SK-N-SH treated with all-trans-retinoic acid at 6 μM for 48 hours (cell line): Measurements from ENCODE around the gene KCTD13.

Experiments
- ATAC-seq: fragments of 200-7000 bp; cut with Tn5 transposase; 3 replicates; pipeline ENCODE4 v1.9.1; 2020; ENCODE audit warnings: mild to moderate bottlenecking, moderate library complexity
- ARNTL ChIP-seq: fragments of 450-650 bp; formaldehyde crosslinking; IDR thresholded peaks from 2 replicates; pipeline ENCODE4 v1.5.0; 2020; ENCODE audit warnings: low read depth, mild to moderate bottlenecking, moderate library complexity, borderline replicate concordance
- BACH2 ChIP-seq: fragments of 250-450 bp; sonication (Bioruptor Pico); IDR thresholded peaks from 2 replicates; pipeline ENCODE4 v1.9.0; 2021; ENCODE audit warnings: mild to moderate bottlenecking, borderline replicate concordance
- CREB5 ChIP-seq: fragments of 250-450 bp; sonication (Bioruptor Pico); IDR thresholded peaks from 2 replicates; pipeline ENCODE4 v1.5.1; 2020; ENCODE audit warnings: low read depth, mild to moderate bottlenecking, moderate library complexity
- CSDC2 ChIP-seq: fragments of 250-450 bp; sonication (Bioruptor Pico); IDR thresholded peaks from 2 replicates; pipeline ENCODE4 v1.5.0; 2020; ENCODE audit warnings: mild to moderate bottlenecking, moderate library complexity
- ESRRG ChIP-seq: fragments of 250-450 bp; sonication (Bioruptor Pico); IDR thresholded peaks from 2 replicates; pipeline ENCODE4 v1.6.1; 2021; ENCODE audit warnings: mild to moderate bottlenecking
- GLIS3 ChIP-seq: fragments of 250-450 bp; sonication (Bioruptor Pico); IDR thresholded peaks from 2 replicates; pipeline ENCODE4 v1.5.0; 2020; ENCODE audit warnings: mild to moderate bottlenecking, moderate library complexity
- ISL1 ChIP-seq: fragments of 250-450 bp; sonication (Bioruptor Pico); IDR thresholded peaks from 2 replicates; pipeline ENCODE4 v2.1.2; 2022; ENCODE audit warnings: mild to moderate bottlenecking, moderate library complexity
- OSR1 ChIP-seq: fragments of 250-450 bp; sonication (Bioruptor Pico); IDR thresholded peaks from 2 replicates; pipeline ENCODE4 v1.8.0; 2022; ENCODE audit warnings: moderate library complexity, mild to moderate bottlenecking, inconsistent platforms
- PATZ1 ChIP-seq: fragments of 250-450 bp; sonication (Bioruptor Pico); IDR thresholded peaks from 2 replicates; pipeline ENCODE4 v1.8.0; 2020; ENCODE audit warnings: mild to moderate bottlenecking, moderate library complexity, borderline replicate concordance
- POU6F1 ChIP-seq: fragments of 250-450 bp; sonication (Bioruptor Pico); IDR thresholded peaks from 2 replicates; pipeline ENCODE4 v1.8.0; 2021; ENCODE audit warnings: low read depth, mild to moderate bottlenecking, moderate library complexity, borderline replicate concordance
- PPARA ChIP-seq: fragments of 250-450 bp; sonication (Bioruptor Pico); IDR thresholded peaks from 2 replicates; pipeline ENCODE4 v1.5.0; 2020; ENCODE audit warnings: mild to moderate bottlenecking, borderline replicate concordance
- SNAI2 ChIP-seq: fragments of 250-450 bp; sonication (Bioruptor Pico); IDR thresholded peaks from 2 replicates; pipeline ENCODE4 v1.5.0; 2020; ENCODE audit warnings: mild to moderate bottlenecking, moderate library complexity
- TCF4 ChIP-seq: fragments of 250-450 bp; sonication (Bioruptor Pico); IDR thresholded peaks from 2 replicates; pipeline ENCODE4 v1.8.0; 2021; ENCODE audit warnings: mild to moderate bottlenecking, moderate library complexity, borderline replicate concordance
- TSHZ2 ChIP-seq: fragments of 250-450 bp; sonication (Bioruptor Pico); IDR thresholded peaks from 2 replicates; pipeline ENCODE4 v1.5.0; 2020; ENCODE audit warnings: mild to moderate bottlenecking, moderate library complexity
- ZC3H10 ChIP-seq: fragments of 250-450 bp; sonication (Bioruptor Pico); IDR thresholded peaks from 2 replicates; pipeline ENCODE4 v1.5.1; 2021; ENCODE audit warnings: mild to moderate bottlenecking, moderate library complexity
- ZFP30 ChIP-seq: fragments of 450-650 bp; formaldehyde crosslinking; IDR thresholded peaks from 2 replicates; pipeline ENCODE4 v1.5.0; 2022; ENCODE audit warnings: mild to moderate bottlenecking, moderate library complexity
- ZNF565 ChIP-seq: fragments of 450-650 bp; formaldehyde crosslinking; conservative IDR thresholded peaks from 2 replicates; pipeline ENCODE4 v1.5.0; 2020; ENCODE audit warnings: low read depth, mild to moderate bottlenecking, moderate library complexity
- ZNF70 ChIP-seq: fragments of 450-650 bp; formaldehyde crosslinking; IDR thresholded peaks from 2 replicates; pipeline ENCODE4 v1.5.0; 2020; ENCODE audit warnings: mild to moderate bottlenecking, moderate library complexity
- ZNF8 ChIP-seq: fragments of 450-650 bp; formaldehyde crosslinking; IDR thresholded peaks from 2 replicates; pipeline ENCODE4 v1.5.0; 2020; ENCODE audit warnings: mild to moderate bottlenecking, moderate library complexity

The KCTD13 gene

GRCh38 chr16:29907973-29908372 lies 18.1 kb downstream of the KCTD13 start:
- ATAC-seq, result no peak

GRCh38 chr16:29906520-29907244 lies 19.3 kb downstream of the KCTD13 start:
- ATAC-seq, result no peak
- TF ChIP-seq TSHZ2 (CRISPR knock-in tag), result no peak
- no peak for TF ChIP-seq GLIS3 (CRISPR knock-in tag)
- TF ChIP-seq CREB5 (CRISPR knock-in tag), result no peak
- no peak for TF ChIP-seq SNAI2 (CRISPR knock-in tag)
- no peak for TF ChIP-seq ESRRG (CRISPR knock-in tag)
- TF ChIP-seq ZC3H10 (CRISPR knock-in tag), result no peak
- TF ChIP-seq POU6F1 (CRISPR knock-in tag), result no peak
- TF ChIP-seq TCF4 (CRISPR knock-in tag), result no peak
- TF ChIP-seq PPARA (CRISPR knock-in tag), result no peak
- TF ChIP-seq ISL1 (CRISPR knock-in tag), result no peak
- TF ChIP-seq ZFP30 (CRISPR knock-in tag), result no peak
- no peak for TF ChIP-seq CSDC2 (CRISPR knock-in tag)
- TF ChIP-seq BACH2 (CRISPR knock-in tag), result no peak
- no peak for TF ChIP-seq ZNF70 (CRISPR knock-in tag)
- no peak for TF ChIP-seq ZNF565

More at GRCh38 chr16:29907973-29908372, 18.1 kb downstream of the KCTD13 start:
- TF ChIP-seq PATZ1 (CRISPR knock-in tag) (no peak), ZNF8 (CRISPR knock-in tag) (no peak), OSR1 (CRISPR knock-in tag) (no peak), PPARA (CRISPR knock-in tag) (no peak), SNAI2 (CRISPR knock-in tag) (no peak), TSHZ2 (CRISPR knock-in tag) (no peak), BACH2 (CRISPR knock-in tag) (no peak), POU6F1 (CRISPR knock-in tag) (no peak), ARNTL (CRISPR knock-in tag) (no peak)
